ENCODE measurements around the gene AP5M1.
"Not testable (repeated sequence)": the region's sequence is repeated elsewhere in the genome, so short reads cannot be mapped to it uniquely, and the experiment has no call there.

The AP5M1 gene

DNA sequence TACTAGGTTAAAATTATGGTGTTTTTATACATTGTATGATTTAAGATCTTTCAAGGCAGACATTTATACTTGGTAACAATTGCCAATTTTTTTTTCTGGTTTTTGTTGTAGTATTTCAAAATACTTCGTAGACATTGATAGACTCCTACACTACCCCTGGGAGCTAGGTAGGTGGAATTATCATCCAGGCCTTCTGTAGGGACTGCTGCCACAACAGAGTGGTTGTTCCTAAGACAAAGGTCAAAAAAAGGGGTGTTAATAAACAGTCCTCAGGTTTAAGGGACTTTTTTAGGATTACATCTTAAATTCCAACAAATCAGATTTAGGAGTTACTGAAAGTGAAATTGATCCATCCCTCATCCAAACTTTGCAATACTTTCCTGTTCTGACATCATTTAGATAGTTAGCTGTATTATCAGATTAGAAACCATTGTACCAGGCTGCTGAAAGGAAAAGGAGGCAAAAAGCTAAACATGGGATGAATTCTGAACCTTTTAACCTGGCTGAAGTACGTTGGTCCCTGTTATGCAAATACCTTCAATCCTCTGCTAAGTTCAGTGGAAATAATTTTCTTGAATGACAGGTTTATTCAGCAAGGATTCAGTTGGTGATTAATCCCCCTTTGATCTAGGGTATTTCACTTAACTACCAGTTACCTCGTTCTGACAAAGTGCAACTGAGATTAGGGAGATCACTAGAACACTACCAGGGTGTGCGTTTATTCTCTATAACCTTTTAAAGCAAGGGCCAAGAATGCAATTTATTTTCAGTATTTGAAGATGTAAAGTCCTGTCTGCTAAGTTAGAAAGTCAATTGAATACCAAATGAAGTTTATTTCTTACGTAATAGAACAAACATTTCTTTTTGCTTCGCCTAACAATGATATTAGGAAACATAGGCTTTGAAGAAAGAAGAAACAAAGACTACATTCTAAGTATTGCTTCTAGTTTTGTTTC, 23.2 kb downstream of the AP5M1 start:
- DNase-seq (ENCODE audit: low read depth in 1 of 2, low spot score in 1 of 2): no peak

GRCh38 chr14:57293866-57294837, 25.4 kb downstream of the AP5M1 start:
- no peak for DNase-seq (ENCODE audit: low read depth in 1 of 2, low spot score in 1 of 2)

DNA sequence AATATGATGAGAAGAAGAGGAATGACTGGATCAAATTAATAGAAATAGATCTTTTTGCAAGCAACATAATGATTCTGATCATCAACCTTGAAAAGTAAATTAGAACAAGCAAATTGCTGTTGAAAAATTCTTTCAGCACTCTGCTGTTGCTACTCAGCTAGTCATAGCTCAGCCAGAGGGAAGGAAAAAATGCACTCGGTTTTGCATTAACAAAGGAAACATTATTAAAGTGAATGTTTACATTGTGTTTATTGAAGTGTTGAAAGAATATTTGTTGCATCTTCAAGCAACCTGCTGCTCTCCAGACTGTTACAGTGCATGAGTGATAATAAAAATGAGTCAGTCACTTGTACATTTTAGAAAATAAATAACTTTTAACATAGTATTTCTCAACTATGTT, 26.5 kb downstream of the AP5M1 start:
- DNase-seq (ENCODE audit: low read depth in 1 of 2, low spot score in 1 of 2): no peak

- no peak for DNase-seq (ENCODE audit: low read depth in 1 of 2, low spot score in 1 of 2)
Observed at GRCh38 chr14:57297852-57298251, 29.1 kb downstream of the AP5M1 start.

DNA sequence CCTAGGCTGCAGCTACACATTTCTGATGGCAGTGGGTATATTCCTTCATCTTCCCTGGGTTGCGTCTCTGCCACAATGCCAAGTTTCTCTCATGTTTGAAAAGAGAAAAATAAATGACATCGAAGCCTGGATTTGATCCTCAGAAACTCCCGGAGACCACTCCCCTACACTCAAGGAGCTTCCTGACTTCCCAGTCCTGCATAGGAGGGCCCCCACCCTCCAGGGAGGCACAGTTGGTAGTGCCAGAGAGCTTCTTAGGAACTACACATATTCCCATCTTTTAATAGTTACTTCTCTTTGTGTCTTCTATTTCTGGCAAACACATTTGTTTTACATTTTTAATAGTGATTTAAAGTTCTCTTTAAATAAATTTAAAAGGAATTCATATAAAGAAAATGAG, 30.7 kb downstream of the AP5M1 start:
- no peak for DNase-seq (ENCODE audit: low read depth in 1 of 2, low spot score in 1 of 2)

- no peak for DNase-seq (ENCODE audit: low read depth in 1 of 2, low spot score in 1 of 2)
Observed at GRCh38 chr14:57302883-57303282, 34.1 kb downstream of the AP5M1 start.

DNA sequence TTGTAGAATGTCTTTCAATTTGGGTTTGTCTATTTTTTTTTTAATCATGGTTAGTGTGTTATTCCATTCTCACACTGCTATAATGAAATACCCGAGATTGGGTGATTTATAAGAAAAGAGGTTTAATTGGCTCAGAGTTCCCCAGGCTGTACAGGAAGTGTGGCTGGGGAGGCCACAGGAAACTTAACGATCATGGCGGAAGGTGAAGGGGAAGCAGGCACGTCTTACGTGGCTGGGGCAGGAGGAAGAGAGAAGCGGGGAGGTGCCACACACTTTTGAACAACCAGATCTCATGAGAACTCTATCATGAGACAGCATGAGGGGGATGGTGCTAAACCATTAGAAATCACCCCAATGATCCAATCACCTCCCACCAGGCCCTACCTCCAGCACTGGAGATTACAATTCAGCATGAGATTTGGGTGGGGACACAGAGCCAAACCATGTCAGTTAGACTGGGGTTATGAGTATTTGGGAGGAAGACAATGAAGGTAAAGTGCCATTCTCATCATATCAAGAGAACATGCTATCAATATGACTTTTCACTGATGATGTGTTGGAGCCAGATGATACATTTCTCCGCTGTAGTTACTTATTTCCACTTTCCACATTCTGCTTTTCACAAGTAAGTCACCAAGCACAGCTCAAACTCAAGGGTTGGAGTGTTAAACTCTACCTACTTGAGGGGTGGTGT, 45.8 kb downstream of the AP5M1 start:
- no peak for DNase-seq (ENCODE audit: low read depth in 1 of 2, low spot score in 1 of 2)

DNA sequence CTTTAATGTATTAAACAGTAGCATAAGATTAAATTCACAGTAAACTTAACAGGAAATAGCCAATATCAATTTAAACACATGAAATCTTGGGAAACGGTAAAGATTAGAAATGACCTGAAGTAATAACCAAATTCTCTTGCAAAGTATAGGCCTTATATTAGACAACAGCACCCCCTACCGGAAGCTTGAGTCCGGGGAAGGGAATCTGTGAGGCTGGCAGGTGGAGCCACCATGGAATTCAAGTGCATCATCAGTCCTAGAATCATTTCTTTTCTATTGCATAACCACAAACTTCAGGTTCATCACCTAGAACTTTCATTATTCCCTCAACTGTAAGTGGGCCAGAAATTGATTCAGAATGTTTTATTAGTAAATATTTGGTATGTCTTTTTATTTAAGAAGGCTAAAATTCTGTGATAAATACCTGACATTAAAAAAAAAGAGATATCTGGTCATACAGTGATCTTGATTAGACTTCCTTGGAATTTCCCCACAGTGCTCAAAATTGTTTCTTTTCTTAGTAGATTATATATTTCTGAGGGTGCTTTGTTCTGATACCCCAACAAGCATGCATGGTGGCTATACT, 48.6 kb downstream of the AP5M1 start:
- DNase-seq (ENCODE audit: low read depth in 1 of 2, low spot score in 1 of 2): peak; percentile 44 to 50

GRCh38 chr14:57319636-57320192, 50.9 kb downstream of the AP5M1 start:
- DNase-seq (ENCODE audit: low read depth in 1 of 2, low spot score in 1 of 2): no peak

DNA sequence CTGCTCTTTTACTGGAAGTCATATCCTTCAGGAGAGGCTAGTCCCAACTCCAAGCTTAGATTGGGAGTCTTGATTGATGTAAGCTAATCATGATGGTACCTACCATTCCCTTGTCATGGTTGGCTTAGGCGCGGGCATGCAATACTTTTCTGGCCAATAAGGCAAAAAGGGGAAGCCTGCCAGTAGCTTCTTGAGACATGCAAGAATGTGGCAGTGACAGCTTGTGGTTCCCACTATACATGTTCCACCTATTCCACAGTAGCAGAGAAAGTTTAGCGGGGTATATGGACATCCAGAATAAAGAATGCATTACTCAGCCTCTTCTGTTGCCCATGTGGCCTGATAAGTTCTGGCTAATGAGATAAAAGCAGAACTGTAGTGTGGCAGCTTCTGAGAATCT, 55.0 kb downstream of the AP5M1 start:
- DNase-seq (ENCODE audit: low read depth in 1 of 2, low spot score in 1 of 2): no peak

GRCh38 chr14:57326253-57326652, 57.5 kb downstream of the AP5M1 start:
- no peak for DNase-seq (ENCODE audit: low read depth in 1 of 2, low spot score in 1 of 2)

DNA sequence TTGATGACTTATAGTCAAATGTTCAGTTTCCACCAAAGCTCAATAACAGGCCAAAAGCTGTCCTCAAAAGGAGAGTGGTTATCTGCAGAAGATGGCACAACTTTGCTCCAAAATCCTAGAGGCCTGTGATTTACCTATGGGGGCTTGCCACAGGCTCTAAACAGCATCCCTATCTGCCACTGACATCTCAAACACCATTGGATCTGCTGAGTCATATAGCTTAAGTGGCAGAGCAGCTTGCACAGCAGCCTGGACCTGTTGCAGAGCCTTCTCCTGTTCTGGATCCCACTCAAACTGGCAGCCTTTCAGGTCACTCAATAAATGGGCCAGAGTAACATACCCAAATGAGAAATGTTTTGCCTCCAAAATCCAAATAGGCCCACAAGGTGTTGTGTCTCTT, 61.1 kb downstream of the AP5M1 start:
- no peak for DNase-seq (ENCODE audit: low read depth in 1 of 2, low spot score in 1 of 2)

DNA sequence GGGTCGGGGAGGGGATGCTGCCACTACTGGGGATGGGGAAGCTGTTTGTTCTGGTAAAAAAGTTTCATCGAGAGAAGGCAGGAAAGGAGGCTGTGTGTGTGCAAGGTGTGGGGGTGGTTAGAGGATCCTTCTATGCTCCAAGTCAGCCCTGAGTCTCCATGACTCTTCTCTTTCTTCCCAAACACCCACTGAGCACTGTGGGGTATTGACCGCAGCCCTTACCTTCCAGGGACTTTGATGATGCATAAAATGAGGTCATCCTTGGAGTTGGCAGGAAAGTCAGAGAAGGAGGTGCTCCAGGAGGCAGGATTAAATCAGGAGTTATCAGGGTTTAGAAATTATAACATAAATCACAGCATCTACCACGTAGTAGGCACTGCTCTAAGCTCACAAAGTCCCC, 63.7 kb downstream of the AP5M1 start:
- not testable (repeated sequence) for DNase-seq (ENCODE audit: low read depth in 1 of 2, low spot score in 1 of 2)

- not testable (repeated sequence) for DNase-seq (ENCODE audit: low read depth in 1 of 2, low spot score in 1 of 2)
Observed at GRCh38 chr14:57333726-57334125, 65.0 kb downstream of the AP5M1 start.

GRCh38 chr14:57343545-57344297, 75.0 kb downstream of the AP5M1 start:
- not testable (repeated sequence) for DNase-seq (ENCODE audit: low read depth in 1 of 2, low spot score in 1 of 2)

DNA sequence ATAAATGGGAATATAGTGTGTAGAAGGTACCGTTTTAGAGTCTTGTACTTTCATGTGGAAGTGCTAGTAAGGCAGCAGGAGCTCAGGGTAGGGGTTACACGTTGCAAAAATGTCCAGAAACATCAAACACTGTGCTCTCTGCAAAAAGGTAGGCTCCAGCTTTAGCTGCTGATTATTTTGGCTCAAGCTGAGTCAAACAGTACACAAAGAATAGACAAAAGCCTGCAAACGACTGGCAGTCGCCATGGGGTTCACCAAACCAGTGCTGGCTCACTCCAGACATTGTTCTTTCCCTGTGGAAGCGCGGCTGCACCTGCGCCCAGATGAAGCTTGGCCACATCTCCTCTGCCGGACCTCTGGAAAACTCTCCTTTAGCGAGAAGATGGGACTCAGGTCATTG, 76.3 kb downstream of the AP5M1 start:
- DNase-seq (ENCODE audit: low read depth in 1 of 2, low spot score in 1 of 2): no peak

- no peak for DNase-seq (ENCODE audit: low read depth in 1 of 2, low spot score in 1 of 2)
Observed at GRCh38 chr14:57346741-57347140, 78.0 kb downstream of the AP5M1 start.
